Activated T-cell treated with anti-CD3 and anti-CD28 coated beads, Interleukin-2, amount 50 U/mL, for 72 hours (primary cell): Measurements from ENCODE around the gene SESTD1. TPM values are rescaled to one million over a fixed set of nuclear protein-coding genes. Genes with fewer than 3 reads are reported as not detected.

Source experiments
- ATAC-seq, 2 donors: fragments of 150-1000 bp; cut with Tn5 transposase; replicated peaks in 1 of 2; 2 replicates each; pipeline ENCODE4 v1.10.0; 2021; ENCODE audit warnings: moderate library complexity in 2 of 2, mild to moderate bottlenecking in 1 of 2
- DNase-seq, 2 donors: peaks; one replicate each; pipeline ENCODE4 v3.0.0; 2021 to 2022; ENCODE audit warnings: mixed read lengths in 1 of 2
- H3K27ac Mint-ChIP-seq: one replicate; pipeline ENCODE4 v1.8.0; 2022; ENCODE audit warnings: mild to moderate bottlenecking, moderate library complexity, mixed read lengths
- H3K27me3 Mint-ChIP-seq: one replicate; pipeline ENCODE4 v1.8.0; 2022; ENCODE audit warnings: low read depth, mixed read lengths
- H3K36me3 Mint-ChIP-seq, 2 donors: one replicate each; pipeline ENCODE4 v1.8.0; 2022; ENCODE audit warnings: mixed read lengths in 2 of 2, mild to moderate bottlenecking in 1 of 2; ENCODE audit not compliant: insufficient read depth in 2 of 2
- H3K4me1 Mint-ChIP-seq: one replicate; pipeline ENCODE4 v1.8.0; 2022; ENCODE audit warnings: low read depth, mixed read lengths
- H3K4me3 Mint-ChIP-seq, 2 donors: one replicate each; pipeline ENCODE4 v1.8.0; 2022; ENCODE audit warnings: mild to moderate bottlenecking in 2 of 2, mixed read lengths in 2 of 2, moderate library complexity in 2 of 2
- H3K9me3 Mint-ChIP-seq, 2 donors: one replicate each; pipeline ENCODE4 v1.8.0; 2022; ENCODE audit warnings: mixed read lengths in 2 of 2
- total RNA-seq, 2 donors: library from RNA; stranded (reverse); gene quantifications; one replicate each; pipeline ENCODE4 v1.2.3, GENCODE V29; 2022

Gene SESTD1
- total RNA-seq, 2 donors from 2014 or later = 10.7 to 11.9 TPM

DNA sequence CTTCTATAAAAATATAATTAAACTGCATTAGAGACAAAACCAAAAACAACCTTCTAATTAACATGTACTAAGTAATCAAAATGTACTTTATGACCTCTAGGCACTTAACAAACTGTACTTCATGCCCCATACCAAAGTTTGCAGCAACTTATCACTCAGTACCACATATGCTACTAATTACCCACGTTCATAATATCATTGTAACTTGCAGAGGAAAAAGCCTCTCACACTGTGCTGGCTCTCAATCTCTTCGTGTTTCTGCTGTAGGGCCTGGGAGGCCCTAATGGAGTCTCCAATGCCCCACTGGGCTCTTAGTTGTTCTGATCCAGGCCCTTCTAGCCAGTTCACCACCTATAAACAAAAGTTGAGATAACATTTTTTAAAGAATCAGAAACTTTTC, 132.6 kb downstream of the SESTD1 start:
- H3K27ac Mint-ChIP-seq = no peak overlapping the region
- H3K27me3 Mint-ChIP-seq = no peaks in the 10 kb centered on the region
- no peaks in the 10 kb centered on the region for H3K9me3 Mint-ChIP-seq
- H3K36me3 Mint-ChIP-seq = no peaks in the 10 kb centered on the region
- DNase-seq = no peak
- no peak for ATAC-seq
- no peak overlapping the region for H3K4me3 Mint-ChIP-seq
- H3K4me1 Mint-ChIP-seq = no peaks in the 10 kb centered on the region

DNA sequence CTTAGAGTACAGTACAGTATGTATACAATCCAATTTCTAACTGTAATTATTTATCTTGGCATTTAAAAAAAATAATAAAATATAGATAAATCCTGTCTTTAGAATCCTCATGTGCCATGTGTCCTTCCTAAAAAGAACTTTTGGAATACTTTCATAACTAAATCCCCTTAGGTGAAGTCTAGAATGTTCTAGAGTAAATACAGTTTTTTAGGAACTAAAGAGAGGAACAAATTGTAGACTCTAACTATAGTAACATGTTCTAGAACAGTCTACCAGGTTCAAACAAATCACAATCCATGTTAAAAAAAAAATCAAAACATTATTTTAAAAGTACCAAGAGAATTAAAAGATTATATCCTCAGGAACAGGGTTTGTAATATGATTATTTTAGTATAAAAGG, 134.1 kb downstream of the SESTD1 start:
- Mint-ChIP-seq H3K27me3 (no peaks in the 10 kb centered on the region), H3K9me3 (no peaks in the 10 kb centered on the region), H3K36me3 (no peaks in the 10 kb centered on the region), H3K27ac (no peak overlapping the region), H3K4me3 (no peak overlapping the region), H3K4me1 (no peaks in the 10 kb centered on the region)
- no peak for ATAC-seq
- DNase-seq = no peak

DNA sequence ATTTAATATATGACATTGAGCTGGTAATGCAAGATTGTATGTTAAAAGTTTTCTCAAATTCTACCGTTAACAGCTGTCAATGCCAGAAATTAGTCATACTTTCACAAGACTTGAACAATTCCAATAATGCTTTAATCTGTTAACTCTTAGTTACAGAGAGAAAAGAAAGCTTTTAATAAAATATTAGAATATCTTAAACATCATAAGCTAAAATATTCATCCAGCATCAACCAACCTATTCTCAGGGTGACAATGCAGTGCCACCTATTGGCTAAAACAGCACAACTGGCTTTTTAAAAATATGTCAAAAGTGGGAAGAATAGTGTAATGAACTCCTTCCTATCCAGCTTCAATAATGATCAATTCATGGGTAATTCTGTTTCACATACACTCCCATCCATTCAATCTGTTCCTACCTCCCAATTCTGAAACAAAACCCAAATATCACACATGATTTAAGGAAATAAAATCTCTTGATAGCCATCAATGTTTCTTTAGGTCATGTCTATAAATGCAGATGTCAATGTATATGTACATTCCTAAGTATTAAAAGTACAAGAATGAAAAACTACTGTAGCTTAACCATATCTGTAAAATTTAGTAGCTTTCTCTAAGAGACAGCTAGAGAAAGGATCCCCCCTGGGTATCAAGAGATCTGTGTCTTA, 134.9 kb downstream of the SESTD1 start:
- ATAC-seq (no peak), DNase-seq (no peak)
- no peak overlapping the region for H3K27ac Mint-ChIP-seq
- no peaks in the 10 kb centered on the region for H3K4me1 Mint-ChIP-seq
- no peak overlapping the region for H3K4me3 Mint-ChIP-seq
- H3K27me3 Mint-ChIP-seq = no peaks in the 10 kb centered on the region
- H3K9me3 Mint-ChIP-seq = no peaks in the 10 kb centered on the region
- H3K36me3 Mint-ChIP-seq = no peaks in the 10 kb centered on the region

DNA sequence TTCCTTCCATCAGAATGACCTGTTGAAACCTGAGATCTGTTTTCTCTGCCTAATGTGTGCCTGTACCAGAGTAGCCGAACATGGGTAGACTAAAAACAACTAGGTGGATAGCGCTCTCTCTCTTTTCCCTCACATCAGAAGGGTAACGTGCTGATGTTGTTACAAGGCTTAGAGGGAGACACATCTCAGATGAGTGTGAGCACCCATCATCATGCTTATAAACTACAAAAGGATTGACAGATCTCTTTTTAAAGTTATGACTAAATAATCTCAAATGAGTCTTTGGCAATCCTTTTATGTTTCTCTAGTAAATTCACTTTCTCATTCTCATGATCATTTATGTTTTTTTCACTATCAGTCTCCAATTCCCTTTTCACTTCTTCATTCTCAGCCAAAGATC, 139.2 kb downstream of the SESTD1 start:
- Mint-ChIP-seq H3K27ac (no peak overlapping the region), H3K9me3 (no peaks in the 10 kb centered on the region), H3K27me3 (no peaks in the 10 kb centered on the region), H3K4me3 (no peak overlapping the region), H3K36me3 (peaks cover 0 to under 1% of the 10 kb centered on the region in 2 donors), H3K4me1 (no peaks in the 10 kb centered on the region)
- ATAC-seq (peak; percentile 18 to 35), DNase-seq (no peak)

DNA sequence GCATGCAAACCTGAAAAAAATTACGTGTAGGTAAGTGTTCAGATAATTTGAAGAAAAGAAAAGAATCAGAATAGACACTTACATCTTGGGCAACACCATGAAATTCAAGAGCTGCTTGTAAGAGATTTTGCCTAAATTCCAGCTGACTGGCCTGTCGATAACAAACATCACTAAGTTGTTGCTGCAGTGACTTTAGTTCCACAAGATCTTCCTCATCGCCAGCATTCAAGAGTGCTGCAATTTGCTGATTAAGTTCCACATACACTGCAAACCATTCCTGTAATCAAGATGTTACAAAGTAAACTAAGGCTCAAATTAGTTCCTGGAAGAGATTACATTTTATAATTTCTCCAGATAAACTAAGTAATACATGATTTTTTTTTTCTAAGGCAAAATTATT, 140.3 kb downstream of the SESTD1 start:
- Mint-ChIP-seq H3K9me3 (no peaks in the 10 kb centered on the region), H3K27me3 (no peaks in the 10 kb centered on the region), H3K4me3 (no peak overlapping the region), H3K36me3 (peaks cover 0 to 2% of the 10 kb centered on the region in 2 donors), H3K4me1 (no peaks in the 10 kb centered on the region), H3K27ac (no peak overlapping the region)
- ATAC-seq (no peak), DNase-seq (no peak)

DNA sequence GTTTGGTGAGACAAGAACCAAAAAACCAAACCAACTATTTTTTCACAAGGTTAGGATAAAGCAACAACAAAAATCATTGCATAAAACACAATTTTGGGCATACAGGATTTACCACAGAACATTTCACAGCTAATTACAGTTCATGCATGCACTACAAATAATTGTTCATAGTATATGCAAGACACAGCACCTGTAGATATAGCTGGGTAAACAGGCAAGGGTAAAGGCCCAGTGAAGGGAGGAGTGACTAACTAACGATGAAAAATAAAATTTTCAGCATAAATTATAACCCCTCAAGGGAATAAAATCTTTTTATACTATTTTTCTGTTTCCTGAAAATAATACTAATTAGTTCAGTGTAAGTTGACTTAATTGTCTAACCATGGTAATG, 141.4 kb downstream of the SESTD1 start:
- Mint-ChIP-seq H3K4me3 (no peak overlapping the region), H3K27me3 (no peaks in the 10 kb centered on the region), H3K9me3 (no peaks in the 10 kb centered on the region), H3K4me1 (no peaks in the 10 kb centered on the region), H3K36me3 (peaks cover 0 to 2% of the 10 kb centered on the region in 2 donors), H3K27ac (no peak overlapping the region)
- DNase-seq = no peak
- ATAC-seq = no peak

DNA sequence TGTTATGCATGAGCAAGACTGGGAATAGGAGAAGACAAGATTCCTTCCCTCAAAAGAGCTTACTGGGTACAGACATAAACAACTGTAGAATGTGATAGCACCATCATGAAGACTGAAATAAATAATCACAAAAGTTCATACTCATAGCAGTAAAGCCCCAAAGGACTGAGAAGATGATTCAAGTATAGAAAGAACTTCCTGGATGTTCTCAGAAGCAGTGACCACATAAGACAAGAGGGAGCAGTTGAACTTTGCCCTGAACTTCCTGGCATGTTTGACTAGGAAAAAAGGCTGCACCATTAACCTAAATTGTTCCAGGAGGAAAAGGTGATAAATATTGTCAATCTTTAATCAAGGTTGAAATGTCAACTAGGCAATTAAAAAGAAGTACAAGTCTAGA, 156.9 kb downstream of the SESTD1 start:
- Mint-ChIP-seq H3K9me3 (no peaks in the 10 kb centered on the region), H3K4me1 (peaks cover 46% of the 10 kb centered on the region), H3K27me3 (no peaks in the 10 kb centered on the region), H3K4me3 (peak overlapping the region in 1 of 2 donors; percentile 0), H3K36me3 (no peaks in the 10 kb centered on the region), H3K27ac (peak overlapping the region; percentile 0)
- DNase-seq (no peak), ATAC-seq (peak; percentile 65 to 76)

DNA sequence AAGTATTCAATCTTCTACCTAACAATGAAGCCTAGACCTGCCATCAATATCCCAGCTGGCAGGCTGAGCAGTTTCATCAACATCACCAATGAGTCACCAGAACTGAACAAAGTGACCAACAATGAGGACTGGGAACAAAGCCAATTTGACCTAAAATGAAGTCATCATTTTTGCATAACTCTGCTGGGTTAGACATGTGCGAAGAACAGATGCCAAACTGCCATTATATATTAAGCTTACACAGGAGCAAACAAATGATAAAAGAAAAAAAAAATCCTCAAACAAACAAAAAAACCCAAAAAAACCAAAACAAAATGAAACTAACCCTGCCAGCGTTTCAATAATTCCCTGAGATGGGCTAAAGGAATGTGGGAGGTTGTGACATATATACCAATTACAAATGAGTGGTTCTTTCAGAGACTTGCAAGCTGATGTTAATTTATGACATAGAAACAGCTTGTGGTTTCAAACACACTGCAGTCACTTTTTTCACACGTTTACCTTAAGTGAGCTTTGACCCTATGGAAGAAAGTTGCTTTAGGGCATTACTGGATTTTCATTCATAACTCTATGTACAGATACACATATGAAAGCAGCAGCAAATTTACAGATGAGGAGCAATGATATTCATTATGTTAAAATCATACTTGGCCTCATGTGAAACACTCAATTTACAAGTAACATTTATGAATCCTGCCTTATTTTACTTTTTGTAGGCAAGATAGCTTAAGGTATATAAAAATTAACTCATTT, 157.8 kb downstream of the SESTD1 start:
- peak; percentile 69 to 77 for ATAC-seq
- DNase-seq = peak; percentile 17 to 43
- peak overlapping the region; percentile 61 to 83 for H3K4me3 Mint-ChIP-seq

DNA sequence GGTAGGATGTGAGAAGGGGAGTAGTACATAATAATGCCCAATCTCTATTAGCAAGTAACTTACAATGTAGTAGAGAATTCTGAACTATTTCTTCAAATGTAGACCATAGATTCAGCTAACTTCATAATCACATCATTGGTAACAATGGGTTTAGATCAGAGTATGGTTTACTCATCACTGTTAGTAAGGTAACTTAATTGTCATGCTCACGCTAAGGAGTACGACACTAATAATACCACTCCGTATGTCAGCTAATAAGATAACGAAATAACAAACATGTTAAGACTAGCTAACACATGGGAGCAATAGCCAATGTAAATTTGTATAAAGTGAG, 158.3 kb downstream of the SESTD1 start:
- Mint-ChIP-seq H3K36me3 (no peaks in the 10 kb centered on the region), H3K27ac (no peak overlapping the region), H3K9me3 (no peaks in the 10 kb centered on the region), H3K4me3 (peak overlapping the region in 1 of 2 donors; percentile 83), H3K27me3 (no peaks in the 10 kb centered on the region), H3K4me1 (peaks cover 46% of the 10 kb centered on the region)
- peak; percentile 1 to 8 for ATAC-seq
- no peak for DNase-seq

More for the DNA sequence above, 157.8 kb downstream of the SESTD1 start:
- H3K9me3 Mint-ChIP-seq = no peaks in the 10 kb centered on the region
- no peaks in the 10 kb centered on the region for H3K27me3 Mint-ChIP-seq
- peak overlapping the region; percentile 94 for H3K27ac Mint-ChIP-seq
- no peaks in the 10 kb centered on the region for H3K36me3 Mint-ChIP-seq
- peaks cover 46% of the 10 kb centered on the region for H3K4me1 Mint-ChIP-seq

DNA sequence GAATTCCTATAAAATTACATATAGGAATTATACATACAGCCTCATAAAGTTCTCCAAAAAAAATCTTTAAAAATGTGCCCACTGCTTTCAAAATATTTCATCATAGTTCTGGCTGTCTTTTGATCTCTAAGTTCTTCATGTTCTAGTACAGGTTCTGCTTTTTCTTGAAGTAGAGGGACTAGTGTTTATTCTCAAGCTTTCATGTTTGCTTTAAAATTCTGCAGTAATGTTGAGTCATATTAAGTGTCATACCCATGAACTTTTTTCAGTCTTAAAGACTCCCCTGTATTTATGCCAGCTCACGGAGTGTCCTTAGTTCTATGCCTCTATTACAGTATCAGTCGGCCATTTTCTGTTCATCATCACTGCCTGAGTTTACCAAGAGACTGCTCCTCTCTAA, 159.9 kb downstream of the SESTD1 start:
- peak; percentile 17 to 43 for ATAC-seq
- Mint-ChIP-seq H3K36me3 (no peaks in the 10 kb centered on the region), H3K4me3 (no peak overlapping the region), H3K27me3 (no peaks in the 10 kb centered on the region), H3K9me3 (no peaks in the 10 kb centered on the region), H3K4me1 (peaks cover 41% of the 10 kb centered on the region), H3K27ac (no peak overlapping the region)
- DNase-seq = no peak

DNA sequence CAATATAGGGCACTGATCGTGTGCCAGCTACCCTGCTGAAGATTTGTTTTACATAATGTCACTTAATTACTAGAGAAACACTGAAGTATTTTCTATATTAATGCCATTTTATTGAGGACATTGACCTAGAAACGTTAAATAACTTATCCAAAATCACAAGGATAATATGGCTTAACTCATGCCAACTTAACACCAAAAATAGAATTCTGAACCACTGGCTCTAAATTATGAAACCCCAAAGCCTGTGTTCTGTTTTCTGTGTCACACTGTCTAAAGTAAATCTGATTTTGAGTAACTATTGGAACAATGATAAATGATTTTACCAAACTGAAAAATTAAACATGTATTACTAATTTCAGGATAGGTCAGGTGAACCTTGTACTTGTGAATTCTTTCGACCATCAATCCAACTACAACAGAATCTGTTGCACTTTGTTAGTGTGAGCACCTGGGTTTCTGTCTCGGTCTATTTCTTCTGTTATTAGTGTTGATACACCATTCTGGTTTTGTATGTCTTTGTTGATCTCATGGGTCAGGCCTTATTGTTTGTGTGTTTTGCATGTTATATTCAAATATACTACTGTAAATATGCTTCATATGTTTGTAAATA, 166.4 kb downstream of the SESTD1 start:
- ATAC-seq = no peak
- Mint-ChIP-seq H3K36me3 (peaks cover 0 to 2% of the 10 kb centered on the region in 2 donors), H3K4me3 (no peak overlapping the region), H3K27me3 (no peaks in the 10 kb centered on the region), H3K9me3 (no peaks in the 10 kb centered on the region), H3K4me1 (peaks cover 16% of the 10 kb centered on the region), H3K27ac (no peak overlapping the region)
- DNase-seq = no peak

DNA sequence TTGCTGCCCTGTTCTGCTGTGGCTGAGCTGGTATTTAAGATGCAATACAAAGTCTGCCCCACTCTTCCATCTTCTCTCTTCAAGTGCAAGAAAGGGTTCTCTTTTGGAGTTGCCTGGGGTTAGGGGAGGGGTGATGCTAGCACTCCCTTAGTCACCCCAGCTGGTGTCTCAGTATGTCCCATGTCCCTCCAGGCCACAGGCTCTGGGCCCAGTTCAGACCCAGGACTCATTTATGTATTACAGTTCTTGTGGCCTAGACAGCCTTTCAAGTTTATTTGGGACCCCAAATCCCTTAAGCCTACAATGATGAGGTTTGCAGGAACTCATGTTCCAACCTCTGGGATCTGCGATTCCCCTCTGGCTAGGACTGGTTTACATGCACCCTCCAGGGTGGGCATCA, 167.5 kb downstream of the SESTD1 start:
- Mint-ChIP-seq H3K27me3 (no peaks in the 10 kb centered on the region), H3K36me3 (peaks cover 0 to 2% of the 10 kb centered on the region in 2 donors), H3K27ac (no peak overlapping the region), H3K4me1 (peaks cover 16% of the 10 kb centered on the region), H3K9me3 (no peaks in the 10 kb centered on the region), H3K4me3 (no peak overlapping the region)
- DNase-seq (no peak), ATAC-seq (no peak)

DNA sequence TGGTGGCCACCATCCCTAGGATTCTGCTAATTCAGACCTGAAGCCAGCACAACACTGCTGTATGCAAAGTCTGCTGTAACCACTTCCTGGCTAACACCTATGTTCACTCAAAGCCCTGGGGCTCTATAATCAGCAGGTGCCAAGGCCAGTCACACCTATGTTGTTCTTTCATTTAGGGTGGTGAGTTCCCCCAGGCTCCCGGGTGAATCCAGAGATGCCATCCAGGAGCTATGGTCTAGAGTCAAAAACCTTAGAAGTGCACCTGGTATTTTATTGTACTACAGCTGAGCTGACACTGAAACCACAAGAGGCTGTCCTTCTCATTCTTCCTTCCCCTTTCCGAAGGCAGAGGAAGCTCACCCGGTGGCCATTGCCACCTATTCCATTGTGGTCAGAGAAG, 168.5 kb downstream of the SESTD1 start:
- H3K27ac Mint-ChIP-seq = no peak overlapping the region
- no peak overlapping the region for H3K4me3 Mint-ChIP-seq
- H3K9me3 Mint-ChIP-seq = peaks cover 1 to 2% of the 10 kb centered on the region in 2 donors
- H3K27me3 Mint-ChIP-seq = no peaks in the 10 kb centered on the region
- H3K36me3 Mint-ChIP-seq = peaks cover 0 to 3% of the 10 kb centered on the region in 2 donors
- DNase-seq (peak in 1 of 2 donors; percentile 13), ATAC-seq (peak; percentile 69 to 70)
- peaks cover 16% of the 10 kb centered on the region for H3K4me1 Mint-ChIP-seq
